ENCODE results near the gene LAMP1.
A peak's percentile ranks its signal among the peaks of the same experiment; 100 is the strongest.
"Not testable (repeated sequence)": the region's sequence is repeated elsewhere in the genome, so short reads cannot be mapped to it uniquely, and the experiment has no call there.

Gene LAMP1

GRCh38 chr13:113354831-113355610 is 58.0 kb downstream of the LAMP1 start:
- DNase-seq (ENCODE audit: low spot score) = no peak
- FAIRE-seq = no peak

GRCh38 chr13:113355621-113356020 is 58.6 kb downstream of the LAMP1 start:
- no peak for FAIRE-seq
- no peak for DNase-seq (ENCODE audit: low spot score)

GRCh38 chr13:113356596-113356995 is 59.6 kb downstream of the LAMP1 start:
- DNase-seq (ENCODE audit: low spot score) = no peak
- FAIRE-seq = no peak

GRCh38 chr13:113357529-113357928 is 60.5 kb downstream of the LAMP1 start:
- no peak for DNase-seq (ENCODE audit: low spot score)
- FAIRE-seq = no peak

- FAIRE-seq (no peak), DNase-seq (ENCODE audit: low spot score) (no peak)
These were observed 61.7 kb downstream of the LAMP1 start for GRCh38 chr13:113358653-113359190.

- FAIRE-seq (no peak), DNase-seq (ENCODE audit: low spot score) (no peak)
These were observed 62.5 kb downstream of the LAMP1 start for GRCh38 chr13:113359571-113359970.

GRCh38 chr13:113360446-113360845 is 63.4 kb downstream of the LAMP1 start:
- FAIRE-seq (no peak), DNase-seq (ENCODE audit: low spot score) (no peak)

GRCh38 chr13:113361406-113361805 is 64.4 kb downstream of the LAMP1 start:
- FAIRE-seq = no peak
- no peak for DNase-seq (ENCODE audit: low spot score)

GRCh38 chr13:113364311-113364889 is 67.4 kb downstream of the LAMP1 start:
- DNase-seq (ENCODE audit: low spot score) (no peak), FAIRE-seq (no peak)

- FAIRE-seq = no peak
- no peak for DNase-seq (ENCODE audit: low spot score)
These were observed 68.0 kb downstream of the LAMP1 start for GRCh38 chr13:113364901-113365582.

- FAIRE-seq = no peak
- no peak for DNase-seq (ENCODE audit: low spot score)
These were observed 68.5 kb downstream of the LAMP1 start for GRCh38 chr13:113365583-113365970.

GRCh38 chr13:113365971-113366588 is 69.0 kb downstream of the LAMP1 start:
- DNase-seq (ENCODE audit: low spot score) (no peak), FAIRE-seq (no peak)

GRCh38 chr13:113367020-113367560 is 70.1 kb downstream of the LAMP1 start:
- no peak for FAIRE-seq

GRCh38 chr13:113367771-113368170 is 70.7 kb downstream of the LAMP1 start:
- no peak for FAIRE-seq

More at GRCh38 chr13:113367020-113367560, 70.1 kb downstream of the LAMP1 start:
- no peak for DNase-seq (ENCODE audit: low spot score)

GRCh38 chr13:113368353-113368752 is 71.3 kb downstream of the LAMP1 start:
- not testable (repeated sequence) for FAIRE-seq; DNase-seq (ENCODE audit: low spot score)

More at GRCh38 chr13:113367771-113368170, 70.7 kb downstream of the LAMP1 start:
- no peak for DNase-seq (ENCODE audit: low spot score)

GRCh38 chr13:113369189-113369588 is 72.2 kb downstream of the LAMP1 start:
- DNase-seq (ENCODE audit: low spot score) = no peak
- FAIRE-seq = peak; percentile 46

GRCh38 chr13:113369881-113370280 is 72.8 kb downstream of the LAMP1 start:
- FAIRE-seq (no peak), DNase-seq (ENCODE audit: low spot score) (no peak)

GRCh38 chr13:113371061-113371460 is 74.0 kb downstream of the LAMP1 start:
- DNase-seq (ENCODE audit: low spot score) (no peak), FAIRE-seq (peak; percentile 76)

- DNase-seq (ENCODE audit: low spot score) = not testable (repeated sequence)
- peak; percentile 91 for FAIRE-seq
These were observed 74.7 kb downstream of the LAMP1 start for GRCh38 chr13:113371701-113372100.
